Putamen (tissue), 1 donor: ENCODE results near the gene TSC1.
A peak's percentile ranks its signal among the peaks of the same experiment; 100 is the strongest.
"Not testable (repeated sequence)": the region's sequence is repeated elsewhere in the genome, so short reads cannot be mapped to it uniquely, and the experiment has no call there.

Experiments
- DNase-seq: peaks from one replicate; pipeline ENCODE4 v3.0.0-alpha.2; 2016; ENCODE audit warnings: low spot score

Gene TSC1

GRCh38 chr9:132944294-132945185, at the start of gene TSC1:
TSC1 (minus strand) TSS chr9:132944616; CDS start chr9:132928872, 15,744 bp downstream.
- peak; percentile 94 for DNase-seq

DNA sequence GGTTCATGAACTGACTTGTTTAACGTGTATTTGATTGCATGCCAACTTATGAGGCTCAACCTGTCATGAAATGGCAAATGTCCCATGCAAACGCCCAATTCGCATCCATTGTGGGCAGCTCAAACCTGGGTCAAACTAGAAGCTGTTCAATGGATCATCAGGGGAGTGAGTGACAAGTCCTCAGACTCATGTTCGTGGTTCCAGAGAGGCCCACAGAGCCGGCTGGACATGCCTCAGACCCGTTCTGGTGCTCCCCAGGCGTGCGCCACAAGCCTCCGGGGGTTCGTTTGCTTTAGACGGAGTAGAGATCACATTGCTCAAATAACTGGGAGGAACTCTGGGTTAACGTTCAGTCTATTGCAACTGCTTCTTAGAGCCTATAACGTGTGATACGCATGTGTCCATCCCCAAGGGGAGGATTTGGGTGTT, 49.1 kb upstream of the TSC1 start:
- no peak for DNase-seq

DNA sequence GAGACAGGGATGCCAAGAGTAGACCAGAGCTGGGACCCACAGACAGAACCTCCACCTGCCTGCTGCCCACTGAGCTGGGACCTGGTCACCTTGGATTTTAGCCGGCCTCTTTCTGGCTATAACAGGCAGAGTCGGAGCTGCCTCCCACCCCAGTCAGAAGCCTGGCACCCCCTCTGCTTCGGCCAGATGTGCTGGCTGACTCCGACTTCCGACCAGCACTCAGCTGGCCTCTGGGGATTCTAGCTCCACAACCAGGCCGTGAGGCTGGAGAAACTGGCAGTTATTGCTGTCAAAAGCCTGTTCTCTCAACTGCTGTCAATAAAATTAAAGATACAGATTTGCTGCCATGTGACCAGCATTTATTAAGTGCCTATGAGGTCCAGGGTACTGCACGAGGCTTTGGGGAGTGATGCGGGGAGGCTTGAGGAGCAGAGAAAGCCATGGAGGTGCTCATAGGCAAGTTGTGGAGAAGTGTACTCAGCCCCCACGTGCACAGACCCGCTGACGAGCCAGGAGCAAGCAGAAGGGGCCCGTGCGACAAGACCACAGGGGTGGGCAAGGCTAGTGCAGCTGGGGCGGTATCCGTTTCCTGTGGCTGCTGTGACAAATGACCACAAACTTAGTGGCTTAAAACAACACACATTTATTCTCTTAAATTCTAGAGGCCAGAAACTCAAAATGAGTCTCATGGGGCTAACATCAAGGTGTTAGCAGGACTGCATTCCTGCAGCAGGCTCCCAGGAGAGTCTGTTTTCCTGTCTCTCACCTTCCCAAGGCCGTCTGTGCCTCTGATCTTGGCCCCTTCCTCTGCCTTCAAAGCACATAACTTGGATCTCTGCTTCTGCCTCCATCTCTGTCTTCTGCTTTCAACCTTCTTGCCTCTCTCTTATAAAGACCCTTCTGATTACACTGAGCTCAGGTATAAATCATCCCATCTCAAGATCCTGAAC, 47.2 kb upstream of the TSC1 start:
- no peak for DNase-seq

DNA sequence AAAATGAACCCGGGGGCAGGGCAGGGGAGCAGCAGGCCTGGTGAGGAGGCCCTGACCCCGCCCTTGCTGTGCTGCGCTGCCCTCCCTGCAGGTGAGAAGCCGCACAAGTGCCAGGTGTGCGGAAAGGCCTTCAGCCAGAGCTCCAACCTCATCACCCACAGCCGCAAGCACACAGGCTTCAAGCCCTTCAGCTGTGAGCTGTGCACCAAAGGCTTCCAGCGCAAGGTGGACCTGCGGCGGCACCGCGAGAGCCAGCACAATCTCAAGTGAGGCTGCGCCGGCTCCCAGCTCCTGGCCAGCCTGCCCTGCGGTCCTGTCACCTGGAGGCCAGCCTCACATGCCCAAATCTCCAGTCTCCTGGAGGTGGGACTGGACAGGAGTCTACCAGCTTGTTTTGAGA, 46.4 kb upstream of the TSC1 start:
- DNase-seq, result no peak

GRCh38 chr9:132989998-132990557, 45.7 kb upstream of the TSC1 start:
- DNase-seq, result not testable (repeated sequence)

DNA sequence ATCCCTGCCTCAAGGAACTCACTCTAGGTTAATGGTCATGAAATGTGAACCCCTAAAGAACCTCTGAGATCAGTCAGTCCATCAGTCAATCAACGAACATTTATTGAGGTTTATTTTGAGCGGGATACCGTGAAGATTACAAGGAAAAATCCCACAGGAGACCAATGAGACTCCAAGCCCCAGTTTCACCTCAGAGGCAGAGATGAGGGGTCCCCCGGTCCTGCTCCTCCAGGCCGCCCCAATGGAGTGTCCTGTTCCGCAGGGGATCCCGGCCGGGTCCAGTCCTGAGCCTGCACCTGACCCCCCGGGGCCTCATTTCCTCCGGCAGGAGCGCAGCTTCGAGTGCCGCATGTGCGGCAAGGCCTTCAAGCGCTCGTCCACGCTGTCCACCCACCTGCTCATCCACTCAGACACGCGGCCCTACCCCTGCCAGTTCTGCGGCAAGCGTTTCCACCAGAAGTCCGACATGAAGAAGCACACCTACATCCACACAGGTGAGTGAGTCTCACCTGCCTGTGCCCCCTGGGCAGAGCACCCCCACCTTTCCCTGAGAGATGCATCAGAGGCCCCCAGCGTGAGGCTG, 45.1 kb upstream of the TSC1 start:
- DNase-seq, result no peak

DNA sequence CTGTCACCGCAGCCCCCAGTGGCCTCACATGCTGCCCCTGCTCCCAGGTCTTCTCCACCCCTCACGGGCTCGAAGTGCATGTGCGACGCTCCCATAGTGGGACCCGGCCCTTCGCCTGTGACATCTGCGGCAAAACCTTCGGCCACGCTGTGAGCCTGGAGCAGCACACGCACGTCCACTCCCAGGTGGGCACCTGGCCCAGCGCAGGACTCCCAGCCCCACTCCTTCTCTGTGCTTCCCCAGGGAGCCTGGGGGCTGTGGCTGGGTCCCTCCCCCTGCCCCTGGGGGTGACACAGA, 44.5 kb upstream of the TSC1 start:
- no peak for DNase-seq

GRCh38 chr9:132988244-132989013, 44.0 kb upstream of the TSC1 start:
- no peak for DNase-seq

DNA sequence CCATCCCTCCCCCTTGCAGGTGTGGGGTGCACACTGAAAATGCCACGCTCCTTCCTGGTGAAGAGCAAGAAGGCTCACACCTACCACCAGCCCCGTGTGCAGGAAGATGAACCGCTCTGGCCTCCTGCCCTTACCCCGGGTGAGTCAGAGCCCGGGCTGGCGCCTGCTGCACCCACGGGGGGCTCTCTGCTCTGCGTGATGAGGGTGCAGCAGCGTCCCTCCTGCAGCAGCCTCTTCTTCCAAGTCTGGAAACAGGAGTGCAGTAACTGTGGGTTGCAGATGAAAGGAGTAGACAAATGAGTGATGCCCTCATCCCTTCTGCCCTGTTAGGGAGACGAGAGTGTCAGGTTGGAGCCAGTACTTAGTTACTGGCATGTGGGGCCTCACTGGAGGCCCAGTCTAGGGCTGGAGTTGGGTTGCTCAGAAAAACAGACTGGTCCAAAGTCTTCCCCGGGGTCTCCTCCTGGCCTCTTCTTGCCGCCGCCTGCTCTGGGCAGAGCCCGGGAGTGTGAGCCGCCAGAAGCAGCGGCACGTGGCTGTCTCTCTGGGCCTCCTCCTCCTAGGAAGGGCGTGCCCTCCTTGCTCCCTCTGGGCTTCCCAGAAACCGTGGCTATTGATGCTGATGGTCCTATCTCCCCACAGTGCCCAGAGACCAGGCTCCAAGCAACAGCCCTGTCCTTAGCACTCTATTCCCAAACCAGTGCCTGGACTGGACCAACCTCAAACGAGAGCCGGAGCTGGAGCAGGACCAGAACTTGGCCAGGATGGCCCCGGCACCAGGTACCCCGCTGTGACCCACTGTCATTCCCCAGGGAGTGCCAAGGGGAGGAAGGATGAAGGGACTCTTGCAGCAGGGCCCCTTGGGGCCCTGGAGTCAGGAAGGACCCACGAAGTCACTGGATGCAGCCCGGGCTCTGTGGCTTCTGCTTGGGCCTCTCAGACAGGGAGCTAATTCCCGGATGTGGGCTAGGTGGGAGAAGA, 42.5 kb upstream of the TSC1 start:
- DNase-seq, result no peak

DNA sequence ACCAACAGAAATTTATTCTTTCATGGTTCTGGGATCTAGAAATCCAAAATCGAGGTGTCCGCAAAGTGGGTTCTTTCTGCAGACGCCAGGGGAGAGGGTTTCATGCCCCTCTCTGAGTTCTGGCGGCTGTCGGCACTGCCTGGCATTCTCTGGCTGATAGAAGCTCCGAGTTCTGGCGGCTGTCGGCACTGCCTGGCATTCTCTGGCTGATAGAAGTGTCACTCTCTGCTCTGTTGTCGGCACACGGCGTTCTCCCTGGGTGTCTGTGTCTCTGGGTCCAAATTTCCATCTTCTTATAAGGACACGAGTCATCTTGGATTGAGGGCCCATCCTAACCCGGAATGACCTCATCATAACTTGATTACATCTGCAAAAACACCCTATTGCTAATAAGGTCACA, 41.7 kb upstream of the TSC1 start:
- no peak for DNase-seq

DNA sequence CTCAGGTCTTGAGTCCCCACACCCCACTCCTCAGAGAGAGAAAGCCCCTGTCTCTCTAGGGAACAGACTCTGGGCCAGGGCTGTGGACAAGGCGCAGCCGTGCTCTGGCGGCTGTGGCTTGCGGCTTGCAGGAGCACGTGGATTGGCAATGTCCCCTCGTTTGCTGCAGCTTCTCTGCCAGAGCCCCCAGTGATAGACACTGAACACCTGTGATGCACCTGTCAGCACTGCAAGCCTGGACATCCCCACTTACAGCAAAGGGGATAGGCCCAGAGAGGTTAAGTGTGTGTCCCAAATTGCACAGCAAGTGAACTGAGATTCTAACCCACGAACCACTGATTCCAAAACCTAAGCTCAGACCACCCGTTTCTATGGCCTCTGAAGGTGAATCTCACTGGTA, 41.1 kb upstream of the TSC1 start:
- no peak for DNase-seq

DNA sequence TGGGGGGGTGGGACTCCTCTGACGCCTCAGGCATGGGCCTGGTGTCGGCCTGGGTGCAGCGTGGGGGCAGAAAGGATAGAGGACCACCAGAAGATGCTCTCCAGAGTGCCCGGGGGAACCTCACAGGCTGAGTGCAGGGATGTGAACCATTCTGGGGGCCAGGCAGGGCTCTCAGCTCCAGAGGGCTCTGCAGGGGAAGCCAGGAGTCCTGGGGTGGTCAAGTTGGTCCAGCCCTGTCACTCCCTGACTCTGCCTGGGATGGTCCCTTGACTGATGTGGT, 40.6 kb upstream of the TSC1 start:
- no peak for DNase-seq

DNA sequence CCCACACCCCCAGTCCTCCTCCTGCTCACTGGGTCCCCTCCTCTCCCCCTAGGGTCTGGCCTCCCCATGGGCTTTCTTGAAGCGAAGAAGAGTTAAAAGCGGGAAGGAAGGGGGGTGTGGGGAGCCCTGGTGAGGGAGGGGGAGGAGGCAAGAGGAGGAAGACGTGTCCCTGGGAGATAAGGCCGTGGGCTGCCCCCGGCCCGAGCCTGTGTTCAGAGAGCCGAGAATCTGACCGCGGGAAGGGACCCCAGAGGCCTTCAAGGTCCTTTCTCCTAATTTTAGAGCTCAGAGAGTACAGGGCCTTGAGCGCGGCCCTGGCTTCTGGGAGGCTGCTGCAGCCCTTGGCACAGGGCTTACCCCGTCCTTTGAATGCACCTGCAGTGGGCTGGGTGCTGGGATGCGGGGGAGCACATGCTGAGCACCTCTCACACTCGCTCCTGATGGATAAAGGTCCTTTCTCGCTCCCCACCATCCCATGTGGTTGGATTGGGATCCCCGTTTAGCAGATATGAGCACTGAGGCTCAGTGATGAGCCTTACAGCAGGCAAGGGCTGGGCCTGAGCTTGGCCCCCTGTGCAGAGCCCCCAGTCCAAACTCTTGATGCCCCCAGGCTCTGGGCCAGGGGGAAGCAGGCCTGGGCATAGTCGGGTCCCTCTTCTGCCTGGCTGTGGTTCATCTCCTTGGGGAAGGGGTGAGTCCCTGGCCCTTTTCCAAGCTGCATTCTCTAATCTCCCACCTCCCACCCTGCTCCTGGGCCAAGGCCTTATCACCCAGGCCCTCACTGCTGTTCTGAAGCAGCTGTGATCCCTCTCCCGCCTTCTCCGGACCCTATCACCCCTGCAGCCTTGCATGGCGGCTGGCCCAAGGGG, 40.0 kb upstream of the TSC1 start:
- DNase-seq, result no peak

- no peak for DNase-seq
Measured at GRCh38 chr9:132983491-132984201, 39.2 kb upstream of the TSC1 start.

DNA sequence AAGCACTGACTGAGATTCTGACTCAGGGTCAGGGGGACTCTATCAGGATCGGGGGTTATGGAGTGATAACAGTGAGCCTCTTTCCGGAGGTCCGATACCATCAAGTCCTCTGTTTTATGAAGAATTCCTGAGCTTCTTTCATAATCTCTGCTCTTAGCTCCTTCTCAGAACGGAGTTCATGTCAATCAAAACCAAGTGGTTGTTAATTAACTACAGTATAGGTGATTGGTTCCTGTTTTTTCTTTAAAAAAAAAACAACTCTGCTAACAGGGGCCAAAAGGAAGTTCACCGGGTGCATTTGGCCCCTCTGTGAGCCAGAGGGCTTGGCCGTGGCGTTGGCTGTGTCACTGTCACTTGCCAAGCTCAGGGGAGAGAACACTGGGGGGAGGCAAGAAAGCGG, 38.0 kb upstream of the TSC1 start:
- no peak for DNase-seq

GRCh38 chr9:132980157-132980556, 35.7 kb upstream of the TSC1 start:
- no peak for DNase-seq

GRCh38 chr9:132978451-132979131, 34.2 kb upstream of the TSC1 start, which contains the start of gene GFI1B:
GFI1B (plus strand) TSS chr9:132978694; CDS start chr9:132986679, 7,985 bp downstream.
- DNase-seq, result no peak

GRCh38 chr9:132978112-132978450, 33.7 kb upstream of the TSC1 start:
- DNase-seq, result no peak
